Activated T-helper 1 cell treated with anti-CD3 and anti-CD28 coated beads, Interleukin-12 subunit alpha, Interleukin-12 subunit beta, Interleukin-2, Interleukin-4 antibody, amounts not matched to agents 30 ng/mL and 10 ng/mL and 1 ng/mL, durations not matched to agents 14 hours and 24 hours and 36 hours (primary cell): ENCODE results near the gene CNKSR3. TPM values are rescaled to one million over a fixed set of nuclear protein-coding genes. Genes with fewer than 3 reads are reported as not detected.
"Not testable (repeated sequence)": the region's sequence is repeated elsewhere in the genome, so short reads cannot be mapped to it uniquely, and the experiment has no call there.

Experiments used
- DNase-seq: peaks from one replicate; pipeline ENCODE4 v3.0.0; 2021; ENCODE audit warnings: low spot score
- H3K27ac Mint-ChIP-seq: one replicate; pipeline ENCODE4 v1.8.0; 2021; ENCODE audit warnings: mild to moderate bottlenecking, mixed read lengths
- H3K27me3 Mint-ChIP-seq: one replicate; pipeline ENCODE4 v1.8.0; 2022; ENCODE audit warnings: mild to moderate bottlenecking, moderate library complexity, mixed read lengths; ENCODE audit not compliant: insufficient read depth
- H3K36me3 Mint-ChIP-seq: one replicate; pipeline ENCODE4 v1.8.0; 2021; ENCODE audit warnings: low read depth, mixed read lengths
- H3K4me1 Mint-ChIP-seq: one replicate; pipeline ENCODE4 v1.8.0; 2021; ENCODE audit warnings: low read depth, mixed read lengths
- H3K4me3 Mint-ChIP-seq: one replicate; pipeline ENCODE4 v1.8.0; 2021; ENCODE audit warnings: mild to moderate bottlenecking, moderate library complexity, mixed read lengths
- H3K9me3 Mint-ChIP-seq: one replicate; pipeline ENCODE4 v1.8.0; 2021; ENCODE audit warnings: mixed read lengths
- intact Hi-C: fragments of 100-400 bp; cut with micrococcal nuclease; formaldehyde crosslinking; loops from one replicate; pipeline ENCODE4 v1.15.1; 2024
- total RNA-seq: library from RNA; stranded (reverse); gene quantifications from 2 replicates; pipeline ENCODE4 v1.2.3, GENCODE V29; 2022

CNKSR3 gene
- not detected in 2 replicates for total RNA-seq

GRCh38 chr6:154510144-154510905 is at the start of gene CNKSR3:
Gene CNKSR3 (minus strand): TSS chr6:154510685. CDS start chr6:154510114, 571 bp downstream.
- Mint-ChIP-seq H3K36me3 (no peaks in the 10 kb centered on the region), H3K27ac (no peak within 1 kb of the TSS), H3K4me1 (peaks cover 5% of the 10 kb centered on the region), H3K9me3 (no peaks in the 10 kb centered on the region), H3K4me3 (peak within 1 kb of the TSS; percentile 59), H3K27me3 (peaks cover 46% of the 10 kb centered on the region)
- DNase-seq = no peak
- intact Hi-C loops = no loop called here

GRCh38 chr6:154558984-154559383 is 48.5 kb upstream of the CNKSR3 start:
- no peak overlapping the region for H3K27ac Mint-ChIP-seq
- no peak for DNase-seq
- H3K4me1 Mint-ChIP-seq = no peaks in the 10 kb centered on the region
- no peaks in the 10 kb centered on the region for H3K36me3 Mint-ChIP-seq
- no peak overlapping the region for H3K4me3 Mint-ChIP-seq
- no peaks in the 10 kb centered on the region for H3K27me3 Mint-ChIP-seq
- intact Hi-C loops = no loop called here
- no peaks in the 10 kb centered on the region for H3K9me3 Mint-ChIP-seq

GRCh38 chr6:154558513-154558912 is 48.0 kb upstream of the CNKSR3 start:
- no peaks in the 10 kb centered on the region for H3K36me3 Mint-ChIP-seq
- no peak overlapping the region for H3K27ac Mint-ChIP-seq
- DNase-seq = no peak
- no peaks in the 10 kb centered on the region for H3K4me1 Mint-ChIP-seq
- intact Hi-C loops = no loop called here
- no peaks in the 10 kb centered on the region for H3K9me3 Mint-ChIP-seq
- H3K4me3 Mint-ChIP-seq = no peak overlapping the region
- H3K27me3 Mint-ChIP-seq = no peaks in the 10 kb centered on the region

GRCh38 chr6:154555073-154555677 is 44.7 kb upstream of the CNKSR3 start:
- intact Hi-C loops = no loop called here
- H3K36me3 Mint-ChIP-seq = no peaks in the 10 kb centered on the region

GRCh38 chr6:154554491-154554890 is 44.0 kb upstream of the CNKSR3 start:
- no peaks in the 10 kb centered on the region for H3K27me3 Mint-ChIP-seq
- H3K9me3 Mint-ChIP-seq = no peaks in the 10 kb centered on the region
- H3K4me3 Mint-ChIP-seq = no peak overlapping the region
- H3K27ac Mint-ChIP-seq = no peak overlapping the region
- H3K4me1 Mint-ChIP-seq = no peaks in the 10 kb centered on the region
- intact Hi-C loops = no loop called here
- H3K36me3 Mint-ChIP-seq = no peaks in the 10 kb centered on the region
- no peak for DNase-seq

More at GRCh38 chr6:154555073-154555677, 44.7 kb upstream of the CNKSR3 start:
- no peak overlapping the region for H3K4me3 Mint-ChIP-seq
- no peaks in the 10 kb centered on the region for H3K9me3 Mint-ChIP-seq
- no peak for DNase-seq
- no peaks in the 10 kb centered on the region for H3K27me3 Mint-ChIP-seq
- H3K27ac Mint-ChIP-seq = no peak overlapping the region
- H3K4me1 Mint-ChIP-seq = no peaks in the 10 kb centered on the region

GRCh38 chr6:154550779-154551178 is 40.3 kb upstream of the CNKSR3 start:
- intact Hi-C loops = no loop called here
- Mint-ChIP-seq H3K4me3 (no peak overlapping the region), H3K9me3 (no peaks in the 10 kb centered on the region), H3K36me3 (no peaks in the 10 kb centered on the region), H3K27ac (no peak overlapping the region), H3K27me3 (no peaks in the 10 kb centered on the region), H3K4me1 (no peaks in the 10 kb centered on the region)
- DNase-seq = no peak

- Mint-ChIP-seq H3K36me3 (no peaks in the 10 kb centered on the region), H3K27me3 (no peaks in the 10 kb centered on the region), H3K27ac (no peak overlapping the region)
These were observed 38.7 kb upstream of the CNKSR3 start for GRCh38 chr6:154549179-154549578.

GRCh38 chr6:154548130-154548830 is 37.8 kb upstream of the CNKSR3 start:
- DNase-seq = no peak
- Mint-ChIP-seq H3K4me1 (no peaks in the 10 kb centered on the region), H3K36me3 (no peaks in the 10 kb centered on the region), H3K4me3 (no peak overlapping the region), H3K9me3 (no peaks in the 10 kb centered on the region), H3K27me3 (no peaks in the 10 kb centered on the region), H3K27ac (no peak overlapping the region)
- intact Hi-C loops = no loop called here

More at GRCh38 chr6:154549179-154549578, 38.7 kb upstream of the CNKSR3 start:
- intact Hi-C loops = no loop called here
- no peaks in the 10 kb centered on the region for H3K9me3 Mint-ChIP-seq
- no peak overlapping the region for H3K4me3 Mint-ChIP-seq
- no peak for DNase-seq
- no peaks in the 10 kb centered on the region for H3K4me1 Mint-ChIP-seq

- intact Hi-C loops = no loop called here
- Mint-ChIP-seq H3K4me3 (no peak overlapping the region), H3K9me3 (no peaks in the 10 kb centered on the region), H3K36me3 (no peaks in the 10 kb centered on the region), H3K4me1 (no peaks in the 10 kb centered on the region), H3K27ac (no peak overlapping the region), H3K27me3 (no peaks in the 10 kb centered on the region)
- DNase-seq = no peak
These were observed 33.1 kb upstream of the CNKSR3 start for GRCh38 chr6:154543628-154544027.

GRCh38 chr6:154542747-154543146 is 32.3 kb upstream of the CNKSR3 start:
- Mint-ChIP-seq H3K27me3 (no peaks in the 10 kb centered on the region), H3K36me3 (no peaks in the 10 kb centered on the region), H3K4me3 (no peak overlapping the region), H3K4me1 (no peaks in the 10 kb centered on the region), H3K9me3 (no peaks in the 10 kb centered on the region), H3K27ac (no peak overlapping the region)
- no peak for DNase-seq
- intact Hi-C loops = no loop called here

- H3K9me3 Mint-ChIP-seq, H3K4me3 Mint-ChIP-seq, H3K4me1 Mint-ChIP-seq, H3K27ac Mint-ChIP-seq, H3K36me3 Mint-ChIP-seq, H3K27me3 Mint-ChIP-seq, intact Hi-C loops, DNase-seq: not testable (repeated sequence)
These were observed 31.4 kb upstream of the CNKSR3 start for GRCh38 chr6:154541837-154542236.

- Mint-ChIP-seq H3K27ac (no peak overlapping the region), H3K4me3 (no peak overlapping the region), H3K9me3 (no peaks in the 10 kb centered on the region), H3K36me3 (no peaks in the 10 kb centered on the region), H3K27me3 (peaks cover 5% of the 10 kb centered on the region), H3K4me1 (no peaks in the 10 kb centered on the region)
- no peak for DNase-seq
- intact Hi-C loops = no loop called here
These were observed 29.2 kb upstream of the CNKSR3 start for GRCh38 chr6:154539593-154540269.
